HG03139 (cell line): ENCODE measurements around the gene SLC25A24.
"Not testable (repeated sequence)": the region's sequence is repeated elsewhere in the genome, so short reads cannot be mapped to it uniquely, and the experiment has no call there.

Experiments used
- ATAC-seq: cut with Tn5 transposase; IDR thresholded peaks from one replicate; pipeline ENCODE4 v1.9.1; 2021; ENCODE audit not compliant: unreplicated experiment

The SLC25A24 gene

DNA sequence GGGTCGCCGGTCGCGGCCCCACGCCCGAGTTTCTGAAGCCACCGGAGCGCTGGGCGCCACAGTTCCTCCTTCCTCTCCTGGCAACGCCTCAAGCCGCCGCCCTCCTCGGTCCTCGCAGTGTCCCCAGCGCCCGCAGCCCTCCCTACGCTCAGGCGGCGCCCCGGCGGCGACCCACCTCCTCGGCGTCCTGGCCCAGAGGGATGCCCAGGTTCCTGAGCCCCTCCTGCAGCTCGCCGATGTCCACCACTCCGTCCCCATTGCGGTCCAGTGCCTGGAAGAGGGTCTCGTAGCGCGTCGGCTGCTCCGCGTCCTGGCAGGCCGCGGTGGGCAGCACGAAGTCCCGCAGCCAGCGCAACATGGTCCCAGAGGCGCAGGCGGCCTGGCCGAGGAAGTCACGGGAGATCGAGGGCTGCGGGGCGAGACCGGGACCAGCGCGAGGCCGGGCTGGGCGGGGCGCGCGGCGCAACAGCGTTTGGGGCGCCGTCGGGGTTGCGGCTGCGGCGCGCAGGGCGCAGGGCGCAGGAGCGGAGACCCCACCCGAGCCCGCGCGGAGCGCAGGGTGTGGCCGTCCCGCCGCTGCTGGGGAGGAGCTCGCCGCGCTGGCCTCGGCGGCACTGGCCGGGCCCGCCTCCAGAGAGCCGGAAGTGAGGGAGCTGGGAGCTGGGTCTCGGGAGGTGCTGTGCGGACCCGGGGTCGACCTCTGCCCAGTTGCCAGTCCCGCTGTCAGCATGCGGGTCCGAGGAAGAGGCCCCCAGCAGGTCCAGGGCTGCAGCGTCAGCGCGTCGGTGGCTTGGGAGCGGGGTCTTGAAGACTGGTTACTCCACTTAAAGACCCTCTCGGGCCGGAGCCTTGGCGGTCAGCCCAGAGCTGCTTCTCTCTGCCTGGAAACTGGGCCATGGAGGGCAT lies at the start of gene SLC25A24:
Gene SLC25A24 (minus strand): TSS at position 563 of the 906 bp plus-strand sequence. CDS start 205 bp downstream, at position 358.
- ATAC-seq, result peak; percentile 80

DNA sequence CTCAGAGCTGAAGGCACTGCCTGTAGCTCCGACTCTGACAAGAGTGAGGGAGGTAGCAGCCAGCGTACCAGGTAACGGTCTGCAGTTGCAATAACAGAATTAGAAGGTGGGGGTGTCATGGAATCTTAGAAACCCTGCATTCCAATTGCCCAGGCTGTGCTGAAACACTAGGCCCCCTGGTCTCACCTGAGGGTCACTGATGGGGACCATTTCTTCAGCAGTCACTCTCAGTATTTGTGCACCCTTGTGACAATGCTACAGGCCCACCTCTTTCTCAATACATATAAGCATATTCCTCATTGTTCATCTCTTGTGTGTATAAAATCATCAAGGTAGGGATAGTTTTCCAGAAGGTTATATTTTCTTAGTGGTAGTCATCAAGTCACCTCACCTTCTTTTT lies 43.8 kb upstream of the SLC25A24 start, which contains the start of gene NBPF4:
Gene NBPF4 (minus strand): TSS at position 101 of the 400 bp plus-strand sequence. CDS start 315 bp downstream, outside the sequence.
- ATAC-seq, result not testable (repeated sequence)

DNA sequence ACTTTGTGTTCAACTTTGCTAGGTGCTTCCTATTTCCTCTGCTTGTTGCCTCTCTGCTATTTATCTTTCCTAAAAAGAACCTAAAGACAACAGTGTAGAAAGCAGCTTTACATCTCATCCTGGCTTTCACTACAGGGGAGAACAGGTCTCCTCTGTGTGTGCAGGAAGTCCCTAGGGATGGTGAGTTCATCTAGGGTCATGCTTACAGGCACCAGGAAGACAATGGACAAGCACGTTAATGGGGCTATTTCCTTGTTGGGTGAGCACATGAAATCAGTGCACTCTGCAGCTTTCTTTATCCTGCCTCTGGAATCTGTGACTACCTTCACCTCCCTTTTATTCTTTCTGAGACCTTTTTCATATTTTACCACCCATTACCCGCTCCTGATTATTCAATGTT lies 39.3 kb upstream of the SLC25A24 start:
- not testable (repeated sequence) for ATAC-seq

DNA sequence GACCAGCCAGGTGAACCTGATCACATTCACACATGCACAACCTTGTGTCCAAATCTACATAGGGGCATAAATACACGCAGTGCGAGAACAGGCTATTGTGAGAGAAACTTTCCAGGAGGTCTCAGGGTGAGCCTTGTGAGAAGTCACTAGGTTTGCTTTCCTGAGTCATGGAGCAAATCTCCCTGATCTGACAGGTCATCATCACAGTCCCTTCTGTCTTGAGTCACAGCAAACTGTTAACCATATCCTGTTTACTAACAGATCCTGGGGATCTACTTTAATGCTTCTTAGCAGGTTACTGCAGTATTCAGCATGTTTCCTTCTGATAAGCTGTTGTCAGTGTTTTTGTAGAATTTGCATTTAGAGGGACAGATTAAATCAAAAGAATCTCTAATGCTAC lies 35.2 kb upstream of the SLC25A24 start:
- not testable (repeated sequence) for ATAC-seq

DNA sequence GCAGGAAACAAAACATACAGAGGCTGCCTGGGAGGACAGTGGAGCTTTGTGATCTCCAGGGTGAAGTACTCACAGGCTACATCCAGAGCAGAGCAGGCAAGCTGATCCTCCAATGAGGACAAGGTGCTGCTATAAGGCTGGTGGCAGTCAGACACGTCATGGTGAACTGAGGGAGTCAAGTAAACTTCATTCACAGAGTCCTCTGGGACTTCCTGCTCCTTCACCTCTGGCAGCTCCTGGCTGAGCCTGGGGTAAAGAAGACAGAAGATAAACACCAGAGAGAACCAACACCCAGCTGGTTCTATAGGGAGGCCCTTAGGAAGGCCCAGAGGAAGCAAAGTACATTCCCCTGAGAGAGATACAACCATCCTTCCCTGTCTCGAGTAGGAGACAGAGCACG lies 32.0 kb upstream of the SLC25A24 start:
- not testable (repeated sequence) for ATAC-seq

DNA sequence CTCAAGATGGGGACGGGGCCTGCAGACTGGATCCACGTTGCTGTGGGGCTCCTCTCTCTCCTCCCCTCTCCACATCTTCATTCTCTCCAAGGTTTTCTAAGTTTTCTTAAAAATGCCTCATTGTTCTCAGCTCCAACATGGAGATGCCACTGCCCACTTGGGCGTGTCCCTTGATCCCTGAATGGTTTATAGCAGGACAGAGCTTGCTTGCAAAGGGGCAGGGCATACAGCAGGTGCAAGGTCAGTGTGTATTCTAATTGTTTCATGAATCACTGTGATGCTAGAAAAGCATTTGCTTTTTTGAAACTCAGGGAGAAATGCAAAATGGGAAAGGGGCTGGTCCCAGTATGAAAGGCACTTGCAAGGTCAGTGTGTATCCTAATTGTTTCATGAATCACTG lies 29.8 kb upstream of the SLC25A24 start:
- not testable (repeated sequence) for ATAC-seq

DNA sequence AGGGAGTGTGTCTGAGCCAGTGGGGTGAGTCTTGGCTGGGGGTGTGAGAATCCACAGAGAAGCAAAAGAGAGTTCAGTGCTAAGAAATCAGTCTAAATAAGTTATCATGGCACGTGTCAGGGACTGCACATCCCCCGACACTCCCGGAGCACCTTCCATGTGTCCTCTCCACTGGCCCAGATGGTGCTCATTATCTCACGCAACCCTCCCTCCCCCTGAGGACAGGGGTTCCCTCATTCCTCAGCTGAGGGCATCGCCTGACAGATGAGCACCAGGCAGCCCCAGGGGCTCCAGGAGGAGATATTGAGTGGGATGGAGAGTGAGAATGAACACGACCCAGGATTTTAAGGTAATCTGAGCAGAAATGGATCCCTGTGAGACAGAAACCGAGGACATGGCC lies 27.6 kb upstream of the SLC25A24 start:
- ATAC-seq, result not testable (repeated sequence)

DNA sequence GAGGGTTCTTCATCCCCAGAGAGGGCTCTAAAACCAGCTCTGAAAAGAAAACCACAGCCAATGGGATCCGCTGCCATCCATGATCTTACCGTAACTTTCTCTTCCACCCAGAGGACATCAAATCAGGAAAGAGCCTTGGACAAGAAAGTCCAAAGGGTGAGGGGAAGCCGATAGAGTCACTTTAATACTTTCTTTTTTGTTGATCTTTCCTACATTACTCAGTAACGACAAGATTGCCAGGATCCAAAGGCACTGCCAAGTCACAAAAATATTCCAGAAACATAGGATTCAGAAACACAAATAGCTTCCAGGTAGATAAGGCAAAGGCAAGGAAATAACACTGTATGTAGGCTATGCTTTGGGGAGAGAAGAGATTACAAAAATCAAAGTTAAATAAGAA lies 26.7 kb upstream of the SLC25A24 start:
- ATAC-seq, result not testable (repeated sequence)

DNA sequence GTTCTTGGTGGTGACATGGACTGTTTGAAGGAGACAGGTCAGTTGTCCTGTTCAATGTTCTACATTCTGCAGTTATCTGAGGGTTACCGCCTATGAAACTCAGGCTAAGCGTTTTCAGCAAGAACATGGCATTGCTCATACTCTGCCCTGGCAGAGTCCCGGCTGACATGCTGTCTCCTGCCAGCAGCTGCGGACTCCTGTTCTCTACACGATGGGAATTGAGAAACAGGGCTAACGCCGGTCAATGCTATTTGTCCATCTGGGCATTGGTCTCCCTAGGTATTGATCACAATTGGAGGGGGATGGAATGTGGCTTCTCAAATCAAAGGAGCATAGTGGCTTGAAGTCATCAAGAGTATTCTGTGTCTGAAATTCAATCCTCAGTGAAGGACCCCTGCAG lies 23.1 kb upstream of the SLC25A24 start:
- not testable (repeated sequence) for ATAC-seq

DNA sequence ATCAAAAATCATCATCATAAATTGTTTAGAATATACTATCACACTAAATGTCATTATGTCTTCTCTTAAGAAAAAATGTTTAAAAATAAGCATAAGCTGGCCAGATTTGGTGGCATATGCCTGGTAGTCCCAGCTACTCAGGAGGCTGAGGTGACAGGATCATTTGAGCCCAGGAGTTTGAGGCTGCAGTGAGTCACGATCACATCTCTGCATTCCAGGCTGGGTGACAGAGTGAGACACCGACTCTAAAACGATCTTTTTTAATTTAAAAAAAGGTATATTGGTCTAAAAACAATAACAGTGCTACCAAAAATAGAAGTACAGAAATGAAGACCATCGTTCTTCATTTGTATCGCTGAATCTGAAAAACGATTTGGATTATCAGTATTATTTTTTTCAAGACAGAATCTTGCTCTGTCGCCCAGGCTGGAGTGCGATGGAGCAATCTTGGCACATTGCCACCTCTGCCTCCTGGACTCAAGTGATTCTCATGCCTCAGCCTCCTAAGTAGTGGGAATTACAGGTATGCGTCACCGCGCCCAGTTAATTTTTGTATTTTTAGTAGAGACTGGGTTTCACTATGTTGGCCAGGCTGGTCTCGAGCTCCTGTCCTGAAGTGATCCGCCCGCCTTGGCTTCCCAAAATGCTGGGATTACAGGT lies 17.5 kb upstream of the SLC25A24 start:
- not testable (repeated sequence) for ATAC-seq

DNA sequence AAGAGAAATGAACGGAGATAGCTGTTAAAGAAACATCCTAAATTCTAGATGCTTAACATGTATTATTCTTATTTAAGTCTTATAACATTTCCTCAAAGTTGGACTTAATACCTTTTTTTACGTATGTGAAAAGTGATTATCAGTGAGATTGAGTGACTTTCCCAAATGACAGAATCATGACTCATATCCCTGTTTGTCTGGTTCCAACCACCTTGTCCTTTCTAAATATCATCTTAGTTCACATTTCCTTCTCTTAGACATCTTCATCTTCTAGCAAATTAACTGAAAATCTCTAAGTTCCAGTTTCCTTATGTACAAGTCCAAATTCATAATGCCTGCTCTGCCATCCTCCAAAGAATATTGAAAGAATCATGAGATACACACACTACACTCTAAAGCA lies 16.9 kb upstream of the SLC25A24 start:
- not testable (repeated sequence) for ATAC-seq

DNA sequence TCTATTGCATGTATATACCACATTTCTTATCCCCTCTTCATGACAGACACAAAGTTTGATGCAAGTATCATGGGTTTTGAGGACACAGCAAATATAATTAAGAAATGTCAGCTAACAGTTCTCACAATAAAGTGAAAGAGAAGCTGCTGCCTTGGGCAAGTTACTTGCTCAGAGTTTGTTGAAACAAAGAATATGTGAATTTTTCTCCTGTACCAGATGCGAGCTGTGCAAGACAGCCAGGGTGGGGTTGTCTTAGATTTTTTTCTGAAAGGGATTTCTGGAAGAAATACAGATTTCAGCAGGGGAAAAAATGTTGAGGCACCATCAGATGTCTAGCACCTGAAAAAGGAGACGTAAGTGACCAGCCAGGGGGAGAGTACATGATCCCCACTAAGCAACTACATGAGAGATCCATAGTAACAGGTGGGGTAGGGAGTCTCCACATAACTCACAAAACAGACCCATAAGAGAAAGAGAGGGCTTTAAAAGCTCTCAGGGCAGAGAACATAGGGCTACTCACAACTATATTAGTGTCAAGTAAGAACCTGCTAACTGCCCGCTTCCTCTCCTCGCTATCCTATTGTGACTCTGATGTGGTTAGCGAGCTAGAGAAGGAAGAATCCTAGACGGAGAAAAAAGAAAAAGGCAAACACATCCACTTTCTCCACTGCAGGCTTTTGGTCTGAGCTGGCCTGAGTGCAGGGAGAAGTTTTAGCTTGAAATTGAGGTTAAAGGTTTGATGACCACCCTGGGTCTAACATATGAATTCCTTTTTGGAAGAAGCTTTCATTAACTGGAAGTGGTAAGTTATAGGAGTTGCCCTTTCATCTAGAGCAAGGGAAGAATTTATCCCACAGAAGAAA lies 16.1 kb upstream of the SLC25A24 start:
- not testable (repeated sequence) for ATAC-seq

DNA sequence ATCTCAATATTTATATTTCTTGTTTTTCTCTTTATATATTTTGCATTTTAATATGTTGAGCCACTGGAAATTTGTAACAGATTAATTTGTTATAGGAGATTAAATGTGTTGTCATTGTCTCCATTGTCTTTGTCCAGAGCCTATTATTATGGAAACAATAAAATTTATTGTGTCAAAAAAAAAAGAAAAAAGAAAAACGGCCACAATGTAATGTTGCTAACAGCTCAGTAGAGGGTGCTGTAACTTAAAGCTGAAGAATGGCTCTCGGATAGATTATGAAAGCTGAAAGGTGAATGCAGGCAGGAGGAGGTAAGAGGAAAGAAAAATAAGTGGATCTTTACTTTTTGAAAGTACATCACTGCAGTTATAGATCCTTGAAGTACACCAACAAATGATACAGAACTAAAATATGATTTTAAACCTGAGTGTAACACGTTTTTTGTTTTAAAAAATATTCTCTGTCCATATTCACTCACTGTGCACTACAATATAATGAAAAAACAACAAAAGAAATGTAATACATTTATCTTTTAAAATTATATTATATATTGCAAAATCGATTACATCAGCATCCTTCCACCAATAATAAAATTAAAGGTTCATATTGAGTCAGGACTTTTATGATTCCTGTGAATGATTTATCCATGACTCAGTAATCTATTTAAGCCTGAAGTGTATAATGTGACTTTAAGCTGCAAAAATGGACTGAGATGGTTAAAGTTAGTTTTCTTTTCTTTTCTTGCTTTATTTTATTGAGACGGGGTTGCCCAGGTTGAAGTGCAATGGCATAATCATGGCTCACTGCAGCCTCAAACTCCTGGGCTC lies 14.7 kb upstream of the SLC25A24 start:
- ATAC-seq, result not testable (repeated sequence)

DNA sequence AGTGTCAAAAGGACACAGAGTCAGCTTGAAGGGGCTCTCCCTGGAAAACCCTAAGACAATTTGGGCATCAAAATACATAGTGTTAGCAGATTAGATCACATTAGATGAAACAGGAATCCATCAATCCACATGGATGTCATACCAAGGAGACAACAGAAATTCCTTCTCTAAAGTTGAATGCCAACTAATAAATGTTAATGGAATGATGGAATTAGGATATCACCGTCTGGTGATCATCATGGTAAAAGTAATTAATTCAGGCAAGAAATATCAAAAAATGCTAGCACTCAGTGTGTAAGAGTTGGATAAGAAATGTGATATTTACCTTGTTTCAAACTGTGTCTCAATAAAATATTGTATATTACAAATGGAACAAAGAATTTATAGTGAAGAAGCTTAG lies 10.9 kb upstream of the SLC25A24 start:
- no peak for ATAC-seq

DNA sequence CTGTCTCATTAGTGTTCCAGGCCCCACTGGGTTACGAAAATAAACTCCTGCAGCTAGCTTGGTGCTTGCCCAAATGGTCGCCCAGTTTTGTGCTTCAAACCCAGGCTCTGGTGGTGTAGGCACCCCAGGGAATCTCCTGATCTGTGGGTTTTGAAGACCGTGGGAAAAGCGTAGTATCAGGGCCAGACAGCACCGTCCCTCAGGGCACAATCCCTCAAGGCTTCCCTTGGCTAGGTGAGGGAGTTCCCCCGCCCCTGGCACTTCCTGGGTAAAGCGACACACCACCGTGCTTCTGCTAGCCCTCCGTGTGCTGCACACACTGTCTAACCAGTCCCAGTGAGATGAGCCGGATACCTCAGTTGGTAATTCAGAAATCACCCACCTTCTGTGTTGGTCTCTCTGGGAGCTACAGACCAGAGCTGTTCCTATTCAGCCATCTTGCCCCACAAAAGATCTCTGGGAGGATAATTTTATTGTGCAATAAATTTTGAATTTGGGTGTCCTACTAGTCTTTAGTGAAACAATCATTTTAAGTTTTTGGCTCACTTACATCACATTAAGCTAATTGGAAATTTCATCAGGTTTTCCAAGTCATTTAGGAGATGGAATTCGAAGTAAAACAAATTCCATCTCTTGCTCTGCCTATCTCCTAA lies 9.4 kb upstream of the SLC25A24 start:
- no peak for ATAC-seq

DNA sequence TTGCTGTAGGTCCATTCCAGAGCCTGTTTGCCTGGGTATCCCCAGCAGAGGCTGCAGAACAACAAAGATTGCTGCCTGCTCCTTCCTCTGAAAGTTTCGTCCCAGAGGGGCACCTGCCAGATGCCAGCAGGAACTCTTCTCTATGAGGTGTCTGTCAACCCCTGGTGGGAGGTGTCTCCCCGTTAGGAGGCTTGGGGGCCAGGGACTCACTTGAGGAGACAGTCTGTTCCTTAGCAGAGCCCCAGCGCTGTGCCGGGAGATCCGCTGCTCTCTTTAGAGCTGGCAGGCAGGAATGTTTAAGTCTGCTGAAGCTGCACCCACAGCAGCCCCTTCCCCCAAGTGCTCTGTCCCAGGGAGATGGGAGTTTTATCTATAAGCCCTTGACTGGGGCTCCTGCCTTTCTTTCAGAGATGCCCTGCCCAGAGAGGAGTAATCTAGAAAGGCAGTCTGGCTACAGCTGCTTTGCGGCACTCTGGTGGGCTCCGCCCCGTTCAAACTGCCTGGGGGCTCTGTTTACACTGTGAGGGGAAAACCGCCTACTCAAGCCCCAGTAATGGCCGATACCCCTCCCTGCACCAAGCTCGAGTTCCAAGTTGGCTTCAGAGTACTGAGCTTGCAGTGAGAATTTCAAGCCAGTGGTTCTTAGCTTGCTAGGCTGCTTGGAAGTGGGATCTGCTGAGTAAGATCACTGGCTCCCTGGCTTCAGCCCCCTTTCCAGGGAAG lies 8.7 kb upstream of the SLC25A24 start:
- no peak for ATAC-seq

DNA sequence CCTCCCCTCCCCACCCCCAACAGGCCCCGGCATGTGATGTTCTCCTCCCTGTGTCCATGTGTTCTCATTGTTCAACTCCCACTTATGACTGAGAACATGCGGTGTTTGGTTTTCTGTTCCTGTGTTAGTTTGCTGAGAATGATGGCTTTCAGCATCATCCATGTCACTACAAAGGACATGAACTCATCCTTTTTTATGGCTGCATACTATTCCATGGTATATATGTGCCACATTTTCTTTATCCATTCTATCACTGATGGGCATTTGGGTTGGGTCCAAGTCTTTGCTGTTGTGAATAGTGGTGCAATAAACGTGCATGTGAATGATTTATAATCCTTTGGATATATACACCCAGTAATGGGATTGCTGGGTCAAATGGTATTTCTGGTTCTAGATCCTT lies 3.4 kb upstream of the SLC25A24 start:
- ATAC-seq, result not testable (repeated sequence)

DNA sequence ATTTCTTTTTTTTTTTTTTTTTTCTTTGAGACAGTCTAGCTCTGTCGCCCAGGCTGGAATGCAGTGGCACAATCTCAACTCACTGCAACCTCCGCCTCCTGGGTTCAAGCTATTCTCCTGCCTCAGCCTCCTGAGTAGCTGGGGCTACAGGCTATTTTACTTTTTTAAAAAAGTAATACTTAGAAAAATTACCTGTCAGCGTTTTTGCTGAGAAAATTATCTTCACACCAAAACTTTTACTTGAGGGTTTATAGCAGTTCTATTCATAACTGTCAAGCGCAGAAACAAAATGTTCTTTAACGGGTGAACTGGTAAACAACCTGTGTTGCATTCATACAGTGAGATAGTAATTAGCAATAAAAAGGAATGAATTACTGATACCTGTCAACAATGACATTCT lies 1.5 kb upstream of the SLC25A24 start:
- no peak for ATAC-seq

DNA sequence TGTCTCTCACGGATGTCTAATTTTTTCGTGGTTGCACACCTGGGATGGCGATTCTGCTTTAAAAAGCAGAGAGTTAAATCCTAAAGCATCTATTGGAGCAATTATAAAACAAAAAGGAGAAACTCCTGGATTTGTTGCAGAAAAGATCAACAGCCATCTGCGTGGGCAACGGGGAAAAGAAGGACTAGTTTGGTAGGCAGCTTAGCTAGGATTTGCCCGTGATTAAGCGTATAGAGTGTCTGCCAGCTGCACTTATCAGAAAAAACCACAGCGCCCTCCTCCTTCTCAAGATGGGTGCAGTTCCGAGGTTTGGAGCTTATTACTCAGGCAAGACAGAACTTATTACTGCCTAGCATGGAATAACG lies 526 bp upstream of the SLC25A24 start:
- no peak for ATAC-seq
